Measurements from ENCODE around the gene CNTRL.
A peak's percentile ranks its signal among the peaks of the same experiment; 100 is the strongest.
"Not testable (repeated sequence)": the region's sequence is repeated elsewhere in the genome, so short reads cannot be mapped to it uniquely, and the experiment has no call there.

CNTRL gene

DNA sequence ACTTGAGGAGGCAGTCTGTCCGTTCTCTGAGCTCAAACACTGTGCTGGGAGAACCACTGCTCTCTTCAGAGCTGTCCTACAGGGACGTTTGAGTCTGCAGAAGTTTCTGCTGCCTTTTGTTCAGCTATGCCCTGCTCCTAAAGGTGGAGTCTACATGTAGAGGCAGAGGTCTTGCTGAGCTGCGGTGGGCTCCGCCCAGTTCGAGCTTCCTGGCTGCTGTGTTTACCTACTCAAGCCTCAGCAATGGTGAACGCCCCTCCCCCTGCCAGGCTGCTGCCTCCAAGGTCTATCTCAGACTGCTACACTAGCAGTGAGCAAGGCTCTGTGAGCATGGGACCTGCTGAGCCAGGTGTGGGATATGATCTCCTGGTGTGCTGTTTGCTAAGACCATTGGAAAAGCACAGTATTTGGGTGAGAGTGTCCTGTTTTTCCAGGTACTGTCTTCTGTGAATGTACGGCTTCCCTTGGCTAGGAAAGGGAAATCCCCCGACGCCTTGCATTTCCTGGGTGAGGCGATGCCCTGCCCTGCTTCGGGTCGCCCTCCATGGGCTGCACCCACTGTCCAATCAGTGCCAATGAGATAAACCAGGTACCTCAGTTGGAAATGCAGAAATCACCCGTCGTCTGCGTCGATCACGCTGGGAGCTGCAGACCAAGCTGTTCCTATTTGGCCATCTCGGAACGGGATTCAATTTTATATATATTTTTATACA lies 58.5 kb downstream of the CNTRL start:
- no peak for DNase-seq

GRCh38 chr9:121135642-121136041 lies 60.9 kb downstream of the CNTRL start:
- no peak for DNase-seq

DNA sequence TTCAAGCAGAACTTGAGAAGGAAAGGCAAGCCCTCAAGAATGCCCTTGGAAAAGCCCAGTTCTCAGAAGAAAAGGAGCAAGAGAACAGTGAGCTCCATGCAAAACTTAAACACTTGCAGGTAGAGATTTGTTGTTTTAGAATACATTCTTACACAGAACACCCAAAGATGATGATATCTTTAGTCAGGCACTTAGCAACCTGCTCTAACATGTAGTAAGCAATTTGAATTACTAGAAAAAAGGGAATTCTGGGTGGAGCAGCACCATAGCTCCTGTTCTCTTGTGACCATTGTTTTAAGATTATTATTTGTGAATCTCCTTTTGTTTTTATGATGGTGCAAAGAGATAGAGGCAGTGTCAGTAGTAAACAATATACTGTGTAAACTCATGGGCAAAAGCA lies 63.8 kb downstream of the CNTRL start:
- no peak for DNase-seq

DNA sequence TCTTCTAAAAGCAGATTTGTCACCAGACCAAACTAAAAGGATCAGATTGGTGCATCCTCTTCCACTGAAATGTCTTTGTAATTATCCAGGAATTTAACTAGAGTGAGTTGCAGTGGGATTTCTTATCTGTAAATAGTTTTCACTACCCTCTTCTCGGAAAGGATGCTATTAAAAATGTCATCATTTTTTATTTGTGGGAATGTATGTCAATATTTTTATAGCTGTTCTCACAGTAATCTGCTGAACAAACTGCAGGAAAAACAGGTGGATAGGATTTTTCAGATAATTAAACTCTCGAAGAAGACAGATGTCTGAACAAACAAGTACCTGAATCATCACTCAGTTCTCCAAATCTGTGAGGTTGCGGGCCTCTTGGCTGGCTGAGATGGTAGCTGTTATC lies 64.2 kb downstream of the CNTRL start:
- no peak for DNase-seq

DNA sequence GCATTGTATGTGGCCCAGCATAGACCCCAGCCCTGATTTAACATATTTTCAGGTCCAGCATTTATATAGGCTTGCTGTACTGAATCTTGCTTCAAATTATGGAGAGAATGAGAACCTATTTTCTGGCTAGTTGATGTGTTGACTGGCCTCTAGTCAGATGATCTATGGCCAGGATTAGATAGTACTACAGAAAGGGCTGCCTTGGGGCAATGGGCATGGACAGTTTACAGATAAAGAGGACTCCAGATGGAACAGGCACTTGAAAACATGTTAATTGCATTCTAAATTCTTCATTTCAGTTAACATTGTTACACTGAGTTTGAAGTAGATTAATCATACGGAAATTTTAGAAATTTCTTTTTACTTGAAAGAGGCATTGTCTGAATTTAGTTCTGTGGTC lies 65.4 kb downstream of the CNTRL start:
- DNase-seq, result no peak

GRCh38 chr9:121141306-121141705 lies 66.6 kb downstream of the CNTRL start:
- no peak for DNase-seq

DNA sequence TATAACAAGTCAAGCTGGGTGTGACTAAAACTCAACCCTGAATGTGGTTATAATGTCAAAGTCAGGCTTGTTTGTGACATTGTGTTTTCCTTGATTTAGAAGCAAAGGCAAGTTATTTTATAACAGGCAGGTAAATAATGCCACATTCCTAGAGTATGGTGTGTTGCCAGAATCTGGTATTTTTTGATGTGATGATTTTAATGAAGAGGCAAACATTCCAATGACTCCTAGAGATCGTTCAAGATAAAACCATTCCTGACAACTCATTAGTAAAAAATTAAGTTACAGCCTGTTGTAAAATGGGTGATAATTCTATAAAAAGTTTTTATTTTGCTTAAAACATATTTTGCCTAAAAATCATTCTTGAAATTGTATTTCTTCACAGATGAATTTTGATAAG lies 67.0 kb downstream of the CNTRL start:
- DNase-seq, result no peak

DNA sequence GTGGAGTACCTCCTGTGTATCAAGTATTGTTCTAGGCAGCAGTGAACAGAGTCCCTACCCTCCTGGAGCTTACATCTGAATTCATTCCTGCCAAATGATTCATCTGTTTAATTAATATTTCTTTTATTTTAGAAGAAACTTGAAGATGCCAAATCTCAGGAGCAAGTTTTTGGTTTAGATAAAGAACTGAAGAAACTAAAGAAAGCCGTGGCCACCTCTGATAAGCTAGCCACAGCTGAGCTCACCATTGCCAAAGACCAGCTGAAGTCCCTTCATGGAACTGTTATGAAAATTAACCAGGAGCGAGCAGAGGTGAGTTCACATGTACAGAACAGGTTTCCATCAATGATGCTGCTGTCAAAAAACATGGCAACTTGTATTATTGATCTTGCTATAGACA lies 69.0 kb downstream of the CNTRL start:
- no peak for DNase-seq

- no peak for DNase-seq
Measured at GRCh38 chr9:121144482-121144881, 69.7 kb downstream of the CNTRL start.

DNA sequence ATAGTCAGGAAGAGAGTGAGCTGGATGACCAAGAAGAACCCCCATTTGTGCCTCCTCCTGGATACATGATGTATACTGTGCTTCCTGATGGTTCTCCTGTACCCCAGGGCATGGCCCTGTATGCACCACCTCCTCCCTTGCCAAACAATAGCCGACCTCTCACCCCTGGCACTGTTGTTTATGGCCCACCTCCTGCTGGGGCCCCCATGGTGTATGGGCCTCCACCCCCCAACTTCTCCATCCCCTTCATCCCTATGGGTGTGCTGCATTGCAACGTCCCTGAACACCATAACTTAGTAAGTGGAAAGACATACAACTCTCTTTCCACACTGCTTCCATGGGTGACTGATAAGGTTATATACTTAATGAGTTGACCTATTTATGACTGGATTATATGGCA lies 75.4 kb downstream of the CNTRL start:
- DNase-seq, result no peak

DNA sequence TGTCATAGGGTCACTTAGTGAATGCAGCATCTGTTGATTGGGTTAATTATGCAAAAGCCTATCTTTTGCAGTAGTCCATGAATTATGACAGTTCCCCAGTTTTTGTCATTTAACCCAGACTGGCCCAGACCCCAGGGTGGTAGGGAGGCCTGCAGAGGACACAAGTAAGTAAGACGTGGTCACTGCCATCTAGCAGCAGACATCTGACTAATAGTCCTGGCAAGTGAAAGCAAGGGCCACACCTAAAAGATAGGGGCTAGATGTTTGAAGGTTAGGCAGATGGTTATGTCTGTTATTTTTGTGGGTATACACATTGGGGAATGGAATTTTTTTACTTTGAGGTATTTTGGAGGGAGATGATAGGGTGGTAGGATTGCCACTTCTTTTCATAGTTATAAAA lies 78.9 kb downstream of the CNTRL start:
- peak; percentile 27 for DNase-seq

DNA sequence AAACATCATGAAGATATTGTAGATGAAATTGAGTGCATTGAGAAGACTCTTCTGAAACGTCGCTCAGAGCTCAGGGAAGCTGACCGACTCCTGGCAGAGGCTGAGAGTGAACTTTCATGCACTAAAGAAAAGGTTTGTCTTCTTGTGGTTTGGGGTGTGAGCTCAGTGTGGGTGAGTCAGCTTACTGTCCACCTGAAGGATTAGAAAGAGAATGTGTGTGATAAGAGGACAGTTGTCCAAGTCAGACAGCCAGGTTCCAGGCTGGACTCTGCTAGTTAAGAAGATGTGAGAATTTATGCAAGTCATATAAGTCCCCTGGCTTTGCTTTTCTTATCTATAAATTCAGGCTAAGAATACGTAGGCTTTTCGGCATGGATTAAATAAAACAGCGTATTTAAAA lies 80.0 kb downstream of the CNTRL start:
- peak; percentile 80 for DNase-seq

GRCh38 chr9:121156263-121156731 lies 81.5 kb downstream of the CNTRL start:
- peak; percentile 59 for DNase-seq

DNA sequence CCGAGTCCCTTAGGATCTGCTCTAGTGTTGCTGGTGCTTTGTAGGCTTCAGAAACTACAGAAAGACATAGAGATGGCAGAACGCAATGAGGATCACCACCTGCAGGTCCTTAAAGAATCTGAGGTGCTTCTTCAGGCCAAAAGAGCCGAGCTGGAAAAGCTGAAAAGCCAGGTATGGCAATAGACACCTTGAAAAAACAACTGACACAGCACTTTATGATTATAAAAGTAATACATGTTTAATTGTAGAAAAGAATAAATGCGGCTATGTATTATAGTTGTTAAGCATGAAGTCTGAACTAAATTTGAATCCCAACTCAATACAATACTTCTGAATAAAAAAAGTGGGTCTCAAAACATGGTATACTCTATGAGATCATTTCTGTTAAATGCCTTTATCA lies 83.2 kb downstream of the CNTRL start:
- no peak for DNase-seq

- DNase-seq, result no peak
Measured at GRCh38 chr9:121160025-121160424, 85.3 kb downstream of the CNTRL start.

DNA sequence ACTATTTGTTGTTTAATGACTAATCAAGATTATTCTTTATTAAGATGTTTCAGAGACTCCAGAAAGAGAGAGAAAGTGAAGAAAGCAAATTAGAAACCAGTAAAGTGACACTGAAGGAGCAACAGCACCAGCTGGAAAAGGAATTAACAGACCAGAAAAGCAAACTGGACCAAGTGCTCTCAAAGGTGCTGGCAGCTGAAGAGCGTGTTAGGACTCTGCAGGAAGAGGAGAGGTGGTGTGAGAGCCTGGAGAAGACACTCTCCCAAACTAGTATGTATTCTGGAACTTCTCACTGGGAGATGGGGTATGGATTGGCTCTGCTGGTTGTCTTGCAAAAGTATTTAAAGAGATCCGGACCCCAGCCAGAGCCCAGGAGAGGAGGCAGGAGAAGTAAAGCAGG lies 93.3 kb downstream of the CNTRL start:
- DNase-seq, result no peak

GRCh38 chr9:121169094-121169601 lies 94.4 kb downstream of the CNTRL start:
- no peak for DNase-seq

GRCh38 chr9:121171236-121171635 lies 96.5 kb downstream of the CNTRL start:
- no peak for DNase-seq

GRCh38 chr9:121172726-121173487 lies 98.2 kb downstream of the CNTRL start:
- DNase-seq, result no peak

GRCh38 chr9:121173501-121173900 lies 98.7 kb downstream of the CNTRL start:
- no peak for DNase-seq

DNA sequence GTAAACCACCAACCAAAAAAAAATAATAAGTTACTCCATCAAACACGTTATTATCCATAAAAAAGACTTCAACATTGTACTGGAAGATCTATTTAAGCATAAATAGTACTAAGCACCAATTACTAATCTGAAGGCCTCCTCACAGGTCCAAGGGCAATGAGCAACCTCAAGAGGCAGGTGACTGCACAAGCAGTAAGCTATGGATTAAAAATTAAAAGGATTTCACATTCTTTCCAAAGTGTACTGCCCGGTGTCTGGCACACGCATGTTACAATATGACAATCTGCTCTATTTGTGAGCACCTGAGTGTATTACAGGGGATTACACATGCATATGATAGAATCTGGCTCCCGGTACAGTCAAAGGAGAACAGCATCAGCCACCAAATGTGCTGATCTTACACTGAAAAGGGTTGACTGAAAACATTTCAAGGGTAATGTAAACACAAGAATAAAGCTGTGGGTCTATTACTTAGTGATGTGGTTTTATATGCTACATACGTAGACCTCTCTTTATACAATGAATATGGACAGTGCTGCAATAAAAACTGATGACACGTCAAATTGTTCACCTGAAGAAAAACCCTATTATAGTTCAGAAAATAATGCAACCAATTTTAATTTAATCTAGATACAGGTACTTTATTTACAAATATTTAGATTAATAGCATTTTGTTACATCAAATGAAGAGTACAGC lies 104.1 kb downstream of the CNTRL start:
- no peak for DNase-seq

- not testable (repeated sequence) for DNase-seq
Measured at GRCh38 chr9:121179373-121179721, 104.6 kb downstream of the CNTRL start.

GRCh38 chr9:121179930-121180681 lies 105.4 kb downstream of the CNTRL start:
- no peak for DNase-seq

Data from NCI-H226 (cell line).